Activated CD8-positive, alpha-beta memory T cell treated with anti-CD3 and anti-CD28 coated beads for 36 hours (primary cell): ENCODE measurements around the gene APOM. TPM values are rescaled to one million over a fixed set of nuclear protein-coding genes. Genes with fewer than 3 reads are reported as not detected.

Experiments used
- CTCF ChIA-PET: fragments of 350-600 bp; sonication (Branson Sonifier 250); formaldehyde crosslinking; loops from one replicate; lab custom pipeline; 2021; ENCODE audit warnings: antibody characterized with exemption; lab: Charles Lee
- POLR2A ChIA-PET: fragments of 350-600 bp; sonication (Branson Sonifier 250); formaldehyde crosslinking; loops from one replicate; lab custom pipeline; 2021; ENCODE audit warnings: antibody characterized with exemption; lab: Charles Lee
- total RNA-seq, 2 experiments: library from RNA; stranded (reverse); gene quantifications; one replicate each; pipeline ENCODE4 v1.2.3, GENCODE V29; 2021

Gene APOM
- total RNA-seq, 2 experiments from 2014 or later = 1.9 to 2.2 TPM

DNA sequence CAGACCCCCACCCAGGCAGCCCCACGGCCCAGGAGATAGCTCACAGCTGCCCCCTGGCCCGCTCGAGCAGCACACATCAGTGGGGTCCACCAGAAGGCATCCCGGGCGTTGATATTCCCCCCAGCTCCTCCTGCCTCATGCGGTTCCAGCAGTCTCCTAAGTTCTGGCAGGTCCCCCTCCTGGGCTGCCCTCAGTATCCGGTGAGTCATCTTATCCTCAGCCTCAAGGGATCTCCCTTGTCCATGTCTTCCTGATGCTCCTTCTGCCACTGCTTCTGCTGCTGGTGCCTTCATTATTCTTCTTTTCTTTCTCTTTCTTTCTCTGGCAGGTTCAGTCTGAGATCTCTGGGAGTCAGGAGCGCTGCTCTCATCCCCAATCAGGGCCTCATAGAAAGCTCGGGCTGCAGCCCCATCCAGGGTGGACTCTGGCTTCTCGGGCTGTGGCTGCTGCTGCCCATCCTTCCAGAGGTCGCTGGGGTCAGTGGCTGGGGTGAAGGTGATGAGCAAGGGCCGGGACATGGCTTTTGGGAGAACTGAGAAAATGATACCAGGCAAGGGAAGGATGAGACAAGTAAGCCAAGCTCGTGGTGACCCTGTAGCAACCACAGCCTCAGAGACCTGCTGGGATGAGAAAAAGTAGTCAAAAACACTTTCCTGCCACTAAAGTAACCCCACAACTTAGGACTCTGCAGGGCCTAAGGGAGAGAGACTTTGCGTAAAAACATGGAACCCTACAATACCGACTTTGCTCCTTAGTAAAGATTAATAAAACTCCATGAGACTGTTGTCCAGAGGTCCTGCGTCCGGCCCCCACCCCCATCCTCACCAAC lies 8.5 kb downstream of the APOM start:
- ChIA-PET CTCF (interaction anchor here (0.6 to 3.6 kb wide), 5 partner anchors 11 to 171 kb away, joined by 3 to 21 read pairs (median 4); partner anchors contain the start of gene BAG6), POLR2A (interaction anchor here (0.7 to 3.1 kb wide), 9 partner anchors 11 to 930 kb away, joined by 3 to 29 read pairs (median 4); partner anchors contain the start of genes ABHD16A, BAG6, CLIC1 and HSPA1A)

DNA sequence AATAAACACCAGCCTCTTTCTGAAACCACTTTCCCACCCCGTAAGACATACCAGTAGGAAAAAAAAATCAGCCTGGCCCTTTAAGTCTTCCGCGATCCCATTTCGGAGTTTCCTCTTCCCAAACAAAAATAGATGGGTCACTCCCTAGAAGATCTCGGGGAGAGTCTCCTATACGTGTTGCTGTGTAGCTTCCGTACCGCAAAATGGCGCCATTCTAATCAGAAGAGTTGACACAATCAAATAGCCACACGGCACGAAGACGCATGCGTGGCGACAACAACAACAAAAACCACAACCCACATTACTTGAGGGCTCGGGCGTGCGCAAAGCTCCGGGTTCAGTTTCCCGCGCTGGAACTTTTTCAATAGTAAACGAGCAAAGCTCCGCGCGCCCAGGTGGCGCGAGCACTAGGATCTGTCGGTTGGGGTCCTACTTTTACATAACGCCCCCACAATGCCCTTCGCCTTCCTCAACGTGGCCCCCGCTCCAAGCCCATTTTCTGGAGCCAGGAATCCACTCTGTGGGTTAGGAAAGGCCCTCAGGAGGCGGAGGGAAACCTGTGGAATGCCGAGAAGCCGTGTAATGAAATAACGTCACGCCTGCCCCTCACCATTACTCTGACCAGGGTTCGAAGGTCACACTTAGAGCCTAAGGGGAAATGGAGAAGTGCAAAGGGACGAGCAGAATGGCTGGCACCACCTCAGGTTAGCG lies 9.3 kb downstream of the APOM start, which contains the start of gene GPANK1:
TSS of gene GPANK1 (minus strand) at position 208 of the 711 bp plus-strand sequence. CDS start 519 bp downstream, outside the sequence.
- ChIA-PET POLR2A (interaction anchor here (0.6 to 3.1 kb wide), 8 partner anchors 12 to 931 kb away, joined by 3 to 29 read pairs (median 4); partner anchors contain the start of genes ABHD16A, BAG6, CLIC1 and LSM2), CTCF (interaction anchor here (1.1 to 3.6 kb wide), 2 partner anchors 12 to 166 kb away, joined by 4 to 21 read pairs; partner anchors contain the start of gene BAG6)

DNA sequence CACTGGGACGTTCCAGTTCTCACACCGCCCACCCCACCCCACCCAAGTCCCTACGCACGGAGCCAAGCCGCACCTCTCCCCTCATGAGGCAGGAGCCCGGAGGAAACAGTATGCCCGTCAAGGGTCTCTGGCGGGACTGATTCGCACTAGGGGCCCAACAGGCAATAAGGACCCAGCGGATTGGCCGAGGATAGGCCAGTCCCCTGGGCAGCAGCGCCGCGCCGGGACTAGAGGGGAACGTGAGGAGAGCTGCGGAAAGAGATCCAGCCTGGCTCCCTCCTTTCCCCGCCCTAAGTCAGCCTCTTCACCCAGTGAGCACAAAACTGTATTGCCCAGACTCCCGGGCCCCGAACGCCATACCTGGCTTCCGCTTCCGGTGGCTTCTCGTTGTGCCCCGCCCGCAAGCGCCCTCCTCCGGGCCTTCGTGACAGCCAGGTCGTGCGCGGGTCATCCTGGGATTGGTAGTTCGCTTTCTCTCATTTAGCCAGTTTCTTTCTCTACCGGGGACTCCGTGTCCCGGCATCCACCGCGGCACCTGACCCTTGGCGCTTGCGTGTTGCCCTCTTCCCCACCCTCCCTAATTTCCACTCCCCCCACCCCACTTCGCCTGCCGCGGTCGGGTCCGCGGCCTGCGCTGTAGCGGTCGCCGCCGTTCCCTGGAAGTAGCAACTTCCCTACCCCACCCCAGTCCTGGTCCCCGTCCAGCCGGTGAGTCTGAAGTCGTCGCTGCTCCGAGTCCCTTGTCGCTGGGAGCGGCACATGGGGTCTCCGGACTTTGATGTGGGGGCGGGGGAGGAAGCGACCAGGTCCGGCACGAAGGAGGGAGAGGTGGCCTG lies 10.0 kb downstream of the APOM start, which contains the start of gene CSNK2B:
TSS of gene CSNK2B (plus strand) at position 580 of the 836 bp plus-strand sequence. CDS start 752 bp downstream, outside the sequence.
- CTCF ChIA-PET = interaction anchor here (0.8 to 3.6 kb wide), 2 partner anchors 13 to 76 kb away, joined by 3 to 21 read pairs; partner anchors contain the start of gene BAG6
- POLR2A ChIA-PET = interaction anchor here (0.5 to 3.1 kb wide), 4 partner anchors 13 to 153 kb away, joined by 3 to 29 read pairs (median 4); partner anchors contain the start of genes ABHD16A and BAG6

DNA sequence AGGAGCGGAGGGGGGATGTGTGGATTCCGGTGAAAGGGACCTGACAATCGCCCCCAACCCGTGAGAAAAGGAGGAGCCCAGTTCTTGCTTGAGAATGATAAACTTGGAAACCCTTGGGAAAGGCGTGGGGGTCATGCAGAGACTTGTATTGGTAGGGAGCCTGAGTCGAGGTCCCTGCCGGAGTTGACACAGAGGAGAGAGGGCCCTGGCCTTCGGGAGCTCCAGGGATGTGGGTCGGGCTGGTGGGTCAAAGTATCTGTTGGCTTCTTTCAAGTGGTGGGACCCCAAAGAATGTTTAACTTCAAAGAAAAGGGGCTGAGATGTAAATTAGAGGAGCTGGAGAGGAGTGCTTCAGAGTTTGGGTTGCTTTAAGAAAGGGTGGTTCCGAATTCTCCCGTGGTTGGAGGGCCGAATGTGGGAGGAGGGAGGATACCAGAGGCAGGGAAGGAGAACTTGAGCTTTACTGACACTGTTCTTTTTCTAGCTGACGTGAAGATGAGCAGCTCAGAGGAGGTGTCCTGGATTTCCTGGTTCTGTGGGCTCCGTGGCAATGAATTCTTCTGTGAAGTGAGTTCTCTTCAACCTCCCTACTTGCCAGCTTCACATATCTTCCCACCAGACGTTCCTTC lies 10.8 kb downstream of the APOM start:
- POLR2A ChIA-PET = interaction anchor here (0.6 kb wide), 1 partner anchor 9 kb away, joined by 3 read pairs; no protein-coding TSS in a partner anchor
- CTCF ChIA-PET = interaction anchor here (0.8 to 1.3 kb wide), 3 partner anchors 68 to 120 kb away, joined by 3 read pairs; partner anchors contain the start of gene ATP6V1G2

DNA sequence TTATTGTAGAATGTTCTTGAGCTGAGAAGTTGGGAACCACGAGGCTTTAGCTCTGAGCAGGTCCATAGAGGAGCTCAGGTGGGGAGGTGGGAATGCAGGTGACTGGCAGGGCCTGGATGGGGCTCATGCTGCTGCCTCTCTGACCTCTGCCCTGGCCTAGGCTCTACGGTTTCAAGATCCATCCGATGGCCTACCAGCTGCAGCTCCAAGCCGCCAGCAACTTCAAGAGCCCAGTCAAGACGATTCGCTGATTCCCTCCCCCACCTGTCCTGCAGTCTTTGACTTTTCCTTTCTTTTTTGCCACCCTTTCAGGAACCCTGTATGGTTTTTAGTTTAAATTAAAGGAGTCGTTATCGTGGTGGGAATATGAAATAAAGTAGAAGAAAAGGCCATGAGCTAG lies 14.0 kb downstream of the APOM start, which contains the start of gene LY6G5B:
TSS of gene LY6G5B (plus strand) at position 301 of the 400 bp plus-strand sequence. CDS start 975 bp downstream, outside the sequence.
- CTCF ChIA-PET = interaction anchor here (1.0 to 1.4 kb wide), 2 partner anchors 18 to 21 kb away, joined by 3 to 4 read pairs; partner anchors contain the start of gene BAG6
- POLR2A ChIA-PET = interaction anchor here (0.6 to 0.9 kb wide), 2 partner anchors 26 to 117 kb away, joined by 3 to 7 read pairs; no protein-coding TSS in a partner anchor

DNA sequence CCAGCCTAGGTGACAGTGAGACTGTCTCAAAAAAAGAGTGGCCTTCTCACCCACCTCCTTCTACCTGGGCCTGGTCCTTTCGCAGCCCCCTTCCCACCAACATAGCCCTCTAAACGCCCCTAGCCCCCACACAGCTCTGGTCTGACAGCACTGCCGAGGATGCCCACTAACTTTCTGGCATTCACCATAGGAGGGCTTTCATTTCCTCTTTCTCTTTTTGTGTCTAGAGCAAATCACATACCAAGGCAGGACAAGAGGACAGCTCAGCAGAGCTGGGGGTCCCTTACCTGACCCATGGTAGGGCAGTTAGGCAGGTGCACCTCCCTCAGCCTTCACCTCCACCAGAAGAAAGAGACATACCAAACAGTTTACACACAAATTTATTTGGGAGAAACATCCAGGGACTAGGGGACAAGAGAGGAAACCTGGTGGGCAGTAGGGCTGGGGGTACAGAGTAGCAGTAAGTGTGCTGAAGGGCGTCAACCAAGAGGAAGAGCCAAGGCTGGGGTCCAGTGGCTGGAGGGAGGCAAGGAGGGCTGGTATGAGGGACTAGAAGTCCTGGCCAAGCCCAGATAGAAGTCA lies 20.7 kb downstream of the APOM start:
- POLR2A ChIA-PET = no interaction called here
- CTCF ChIA-PET = no interaction called here

DNA sequence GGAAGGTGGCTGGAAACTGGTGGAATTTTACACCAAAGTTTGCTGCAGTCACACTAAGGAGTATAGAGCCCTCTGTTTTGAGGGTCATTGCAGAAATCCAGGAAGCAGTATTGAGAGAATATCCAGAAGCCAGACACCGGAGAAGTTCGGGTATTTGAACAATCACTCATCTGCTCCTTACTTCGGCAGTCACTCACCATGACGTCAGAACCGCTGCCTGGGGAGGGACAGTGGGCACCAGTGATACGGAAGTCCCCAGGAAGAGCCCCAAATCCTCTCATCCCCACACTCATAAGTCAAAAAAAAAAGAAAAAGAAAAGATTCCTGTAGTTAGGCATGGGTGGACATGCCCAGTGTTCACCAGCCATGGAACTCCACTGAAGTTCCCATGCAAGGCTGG lies 21.2 kb downstream of the APOM start:
- ChIA-PET POLR2A (no interaction called here), CTCF (interaction anchor here (0.9 kb wide), 1 partner anchor 9 kb away, joined by 3 read pairs; no protein-coding TSS in a partner anchor)

DNA sequence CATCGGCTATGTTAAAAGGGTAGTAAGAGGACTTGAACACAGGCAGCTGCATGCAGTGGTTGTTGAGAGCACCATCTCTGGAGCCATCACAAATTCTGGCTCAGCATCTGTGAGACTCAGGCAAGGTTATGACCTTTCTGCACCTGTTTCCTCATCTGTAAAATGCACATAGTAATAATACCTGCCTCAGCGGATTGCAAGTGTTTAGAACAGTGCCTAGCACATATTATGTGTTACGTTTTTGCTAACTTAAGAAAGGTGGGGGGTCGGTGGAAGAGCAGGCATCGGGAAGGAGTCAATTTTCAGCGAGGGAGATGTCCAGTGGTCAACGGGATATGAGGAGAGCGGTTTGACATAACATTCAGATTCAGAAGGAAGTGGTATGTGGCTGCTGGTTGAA lies 22.3 kb downstream of the APOM start:
- CTCF ChIA-PET = interaction anchor here (0.9 kb wide), 1 partner anchor 10 kb away, joined by 3 read pairs; no protein-coding TSS in a partner anchor
- POLR2A ChIA-PET = no interaction called here

DNA sequence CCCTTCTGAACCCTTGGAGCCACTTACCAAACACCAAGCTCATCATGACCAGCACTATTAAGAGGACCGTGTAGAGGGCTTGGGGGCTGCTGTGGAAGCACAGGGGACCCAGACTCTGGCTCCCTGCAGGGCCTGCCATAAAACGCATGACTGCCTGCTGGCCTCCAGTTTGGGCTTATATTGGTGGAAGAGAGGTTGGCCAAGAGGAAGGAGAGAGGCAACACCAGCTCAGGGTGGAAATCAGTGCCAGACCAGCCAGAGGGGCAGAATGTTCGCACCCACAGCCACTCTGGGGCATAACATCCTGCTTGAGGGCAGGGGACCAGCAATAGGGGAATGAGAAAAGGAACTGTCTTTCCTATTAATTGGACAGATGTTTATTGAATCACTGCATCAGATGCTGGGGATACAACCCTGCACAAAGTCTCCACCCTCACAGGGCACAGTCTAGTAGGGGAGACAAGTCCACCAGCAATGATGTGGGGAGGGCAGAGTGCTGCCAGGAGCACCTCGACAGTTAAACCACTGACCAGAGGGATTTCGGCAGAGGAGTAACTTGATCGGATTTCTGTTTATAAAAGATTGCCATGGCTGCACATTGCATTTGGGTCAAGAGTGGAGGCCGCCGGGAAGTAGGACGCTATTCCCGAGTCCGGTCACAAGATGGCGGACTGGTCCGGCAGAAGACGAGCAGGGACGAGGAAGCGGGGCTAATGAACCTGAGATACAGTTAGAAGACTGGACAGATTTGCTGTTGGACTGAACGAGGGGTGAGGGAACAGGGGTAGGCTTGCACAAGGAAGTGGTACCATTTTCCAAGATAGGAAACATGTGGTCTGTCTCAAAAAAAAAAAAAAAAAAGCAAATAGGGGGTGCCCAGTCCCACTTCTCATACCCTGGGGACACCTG lies 24.8 kb downstream of the APOM start, which contains the start of gene LY6G5C:
TSS of gene LY6G5C (minus strand) at position 842 of the 909 bp plus-strand sequence. CDS start at position 148, 694 bp downstream.
- ChIA-PET CTCF (interaction anchor here (0.6 to 2.2 kb wide), 8 partner anchors 9 to 217 kb away, joined by 3 to 12 read pairs (median 5); partner anchors contain the start of genes ABHD16A, DDAH2 and EHMT2), POLR2A (interaction anchor here (0.6 kb wide), 1 partner anchor 17 kb away, joined by 8 read pairs; no protein-coding TSS in a partner anchor)

DNA sequence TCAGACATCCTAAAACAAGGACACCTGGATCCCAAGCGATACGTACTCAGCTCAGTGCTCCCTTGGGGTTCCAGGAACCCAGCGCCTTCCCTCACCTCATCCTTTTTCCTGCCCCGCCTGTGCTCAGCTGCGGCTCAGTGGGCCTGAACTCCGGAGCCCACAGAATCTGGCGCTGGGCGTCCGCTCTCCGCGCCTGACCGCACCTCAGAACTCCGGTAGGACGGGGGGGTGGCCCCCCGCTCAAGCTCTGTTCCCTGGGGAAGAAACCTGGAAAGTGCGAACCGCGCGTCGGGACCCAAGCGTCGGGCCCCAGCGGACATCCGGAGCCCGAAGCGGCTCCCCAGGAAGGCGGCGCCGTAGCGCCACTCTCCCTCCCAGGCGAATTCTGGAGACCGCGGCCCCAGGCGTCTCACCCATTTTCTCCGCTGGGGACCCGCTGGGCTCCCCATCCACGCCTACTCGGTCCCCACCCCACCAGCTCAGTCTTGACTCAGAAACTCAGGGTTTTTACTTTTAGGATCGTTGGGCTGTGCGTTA lies 25.5 kb downstream of the APOM start:
- ChIA-PET POLR2A (interaction anchor here (0.6 kb wide), 1 partner anchor 18 kb away, joined by 8 read pairs; no protein-coding TSS in a partner anchor), CTCF (interaction anchor here (0.7 to 2.2 kb wide), 6 partner anchors 10 to 93 kb away, joined by 3 to 12 read pairs (median 5); partner anchors contain the start of genes ABHD16A and DDAH2)

DNA sequence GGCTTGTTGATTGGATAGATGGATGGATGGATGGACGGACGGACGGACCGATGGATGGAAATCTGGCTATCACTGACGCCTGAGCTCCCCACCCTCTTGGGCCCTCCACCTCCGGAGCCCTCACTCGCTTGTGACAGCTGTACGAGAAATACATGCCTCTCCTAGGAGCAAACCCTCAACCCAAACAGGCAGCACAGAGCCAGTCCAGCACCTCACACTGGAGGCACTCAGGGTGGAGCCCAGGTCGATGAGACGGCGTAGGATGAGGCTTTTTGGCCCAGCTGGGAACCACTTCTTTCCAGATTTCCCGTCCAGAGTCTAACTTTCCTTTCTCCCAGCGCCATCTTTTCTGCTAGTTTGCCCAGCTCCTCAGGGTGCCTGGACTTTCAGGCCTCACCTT lies 27.9 kb downstream of the APOM start:
- CTCF ChIA-PET = interaction anchor here (1.5 to 1.7 kb wide), 2 partner anchors 10 to 19 kb away, joined by 3 to 4 read pairs; no protein-coding TSS in a partner anchor
- POLR2A ChIA-PET = no interaction called here

DNA sequence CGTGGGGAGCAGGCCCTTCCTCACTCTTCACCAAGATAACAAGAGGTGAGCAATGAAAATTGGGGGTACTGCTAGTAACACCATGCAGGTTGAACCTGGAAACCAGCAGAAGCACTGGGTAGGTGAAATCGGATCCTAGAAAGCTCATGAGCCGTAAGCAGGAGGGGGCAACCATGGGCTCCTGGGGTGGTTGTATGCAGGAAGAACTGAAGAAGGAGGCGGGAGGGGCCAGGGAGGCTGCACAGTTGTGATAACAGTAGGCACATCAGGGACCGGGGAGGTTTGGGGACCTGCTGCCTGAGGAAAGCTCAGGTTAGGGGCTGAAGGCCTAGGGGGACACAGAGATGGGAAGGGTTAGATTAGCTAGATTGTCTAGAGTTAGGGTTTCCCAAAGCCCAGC lies 30.8 kb downstream of the APOM start:
- ChIA-PET POLR2A (no interaction called here), CTCF (no interaction called here)

DNA sequence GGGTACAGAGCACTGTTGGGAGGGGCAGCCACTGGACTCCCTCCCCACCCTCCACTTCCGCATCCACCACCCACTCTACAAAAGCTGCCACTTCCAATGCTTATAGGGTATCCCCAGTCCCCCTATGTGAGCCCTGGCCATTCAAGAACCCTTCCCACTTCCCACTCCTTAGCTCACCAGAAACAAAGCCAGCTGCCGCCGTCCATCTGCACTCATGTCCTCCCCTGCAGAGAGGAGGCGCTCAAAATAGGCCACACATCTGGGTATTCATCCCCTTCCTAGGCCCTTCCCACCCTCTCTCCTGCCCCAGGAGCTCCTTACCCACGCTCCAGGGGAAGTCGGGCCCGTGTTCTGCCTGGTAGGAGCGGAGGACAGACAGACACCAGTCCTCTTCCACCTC lies 31.6 kb downstream of the APOM start:
- ChIA-PET CTCF (no interaction called here), POLR2A (interaction anchor here (0.5 kb wide), 1 partner anchor 9 kb away, joined by 5 read pairs; no protein-coding TSS in a partner anchor)

DNA sequence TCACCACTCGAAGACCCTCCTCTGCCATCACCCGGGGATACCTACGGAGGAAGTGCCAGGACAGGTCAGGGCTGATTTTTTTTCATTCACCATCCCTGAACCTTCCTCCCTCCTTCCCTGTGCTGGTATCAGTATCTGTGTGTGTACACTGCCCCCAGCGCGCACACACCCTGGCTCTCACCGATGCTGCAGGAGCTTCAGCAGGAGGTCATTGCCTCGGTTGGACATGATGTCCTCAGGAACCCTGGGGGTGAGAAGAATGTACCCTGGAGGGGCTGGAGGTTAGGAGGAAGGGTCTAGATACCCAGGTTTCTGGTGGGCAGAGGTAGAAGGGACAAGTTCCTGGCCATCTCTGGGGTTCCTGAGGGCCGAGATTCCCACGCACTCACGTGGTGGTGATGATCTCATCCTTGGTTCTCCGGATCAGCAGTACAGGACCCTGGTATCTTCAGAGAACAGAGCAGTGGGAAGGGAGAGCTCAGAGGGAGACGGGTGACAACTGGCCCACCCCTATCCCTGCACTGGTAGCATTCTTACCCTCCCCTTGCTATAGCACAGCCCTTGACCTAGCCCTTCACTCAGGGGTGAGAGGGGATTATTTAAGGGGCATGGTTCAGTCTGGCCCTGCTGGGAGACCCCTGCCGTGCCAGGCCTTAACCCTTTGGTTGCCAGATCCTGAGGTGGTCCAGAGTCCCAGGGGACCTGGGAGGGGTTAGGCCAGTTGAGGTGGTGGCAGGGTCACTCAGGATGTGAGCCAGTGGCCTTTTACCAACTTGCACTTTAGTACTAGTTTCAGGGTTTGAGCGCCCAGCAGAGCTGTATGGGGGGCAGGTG lies 32.4 kb downstream of the APOM start:
- CTCF ChIA-PET = no interaction called here
- POLR2A ChIA-PET = no interaction called here
